AG09309 (cell line): ENCODE measurements around the gene LINS1.

Experiments used
- DNase-seq: peaks from one replicate; pipeline ENCODE4 v3.0.0-alpha.2; 2010; ENCODE audit warnings: low read depth
- H3K4me3 ChIP-seq: 2 replicates; pipeline ENCODE4 v1.5.1; 2011; ENCODE audit warnings: mild to moderate bottlenecking, low read depth, low read length, moderate library complexity; ENCODE audit not compliant: control insufficient read depth
- CTCF ChIP-seq: IDR thresholded peaks from 2 replicates; pipeline ENCODE4 v1.5.1; 2011; ENCODE audit warnings: mild to moderate bottlenecking, low read depth, low read length, inconsistent platforms; ENCODE audit not compliant: insufficient read depth, control insufficient read depth; ENCODE audit errors: missing control alignments

LINS1 gene

DNA sequence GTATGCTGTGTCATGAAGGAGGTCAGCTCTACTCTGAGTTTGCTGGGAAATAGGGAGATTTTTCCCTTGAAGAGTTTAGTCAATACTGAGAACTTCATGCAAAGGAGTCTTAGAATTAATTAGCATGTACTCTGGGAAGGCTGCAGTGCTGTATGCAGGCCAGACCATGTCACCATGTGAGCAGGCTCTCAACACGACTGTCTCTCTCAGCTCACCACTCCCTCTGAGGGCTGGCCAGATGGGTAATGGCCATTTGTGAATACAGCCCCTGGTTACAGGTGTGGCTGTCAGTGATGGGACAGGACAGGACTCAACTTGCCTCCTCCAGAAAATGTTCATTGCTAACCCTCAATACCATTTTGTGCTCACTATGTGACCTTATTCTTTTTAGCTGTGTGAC, 68.1 kb downstream of the LINS1 start:
- H3K4me3 ChIP-seq, result no peak overlapping the region
- no peak for TF ChIP-seq CTCF
- no peak for DNase-seq

DNA sequence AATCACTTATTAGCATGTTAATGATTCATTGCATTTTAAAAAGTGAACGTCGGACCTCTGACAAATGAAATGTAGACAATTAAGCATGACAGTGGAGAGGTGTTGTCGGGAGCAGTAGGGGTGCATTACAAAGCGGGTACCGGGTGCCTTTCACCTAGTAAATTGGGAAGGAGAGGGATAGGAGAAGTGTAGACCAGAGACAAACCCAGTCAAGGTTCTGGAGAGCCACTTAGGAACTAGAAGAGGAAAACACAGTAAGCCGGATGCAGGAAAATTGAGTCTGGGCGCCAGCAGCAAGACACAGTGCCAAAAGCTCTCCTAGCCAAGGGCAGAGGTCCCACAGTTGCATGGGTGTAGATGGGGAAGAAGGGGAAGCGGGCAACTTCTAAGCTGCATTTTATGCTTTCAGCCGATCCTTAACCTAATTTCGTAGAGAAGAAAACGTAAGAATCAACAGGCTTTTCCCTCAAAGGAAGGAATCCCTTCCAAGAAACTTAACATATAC, 70.1 kb downstream of the LINS1 start:
- no peak overlapping the region for H3K4me3 ChIP-seq
- TF ChIP-seq CTCF, result no peak
- no peak for DNase-seq

- DNase-seq, result no peak
- no peak for TF ChIP-seq CTCF
Measured at GRCh38 chr15:100531204-100531603, 70.8 kb downstream of the LINS1 start.

GRCh38 chr15:100529556-100529955, 72.4 kb downstream of the LINS1 start:
- DNase-seq, result no peak
- no peak for TF ChIP-seq CTCF

More at GRCh38 chr15:100531204-100531603, 70.8 kb downstream of the LINS1 start:
- H3K4me3 ChIP-seq, result no peak overlapping the region

DNA sequence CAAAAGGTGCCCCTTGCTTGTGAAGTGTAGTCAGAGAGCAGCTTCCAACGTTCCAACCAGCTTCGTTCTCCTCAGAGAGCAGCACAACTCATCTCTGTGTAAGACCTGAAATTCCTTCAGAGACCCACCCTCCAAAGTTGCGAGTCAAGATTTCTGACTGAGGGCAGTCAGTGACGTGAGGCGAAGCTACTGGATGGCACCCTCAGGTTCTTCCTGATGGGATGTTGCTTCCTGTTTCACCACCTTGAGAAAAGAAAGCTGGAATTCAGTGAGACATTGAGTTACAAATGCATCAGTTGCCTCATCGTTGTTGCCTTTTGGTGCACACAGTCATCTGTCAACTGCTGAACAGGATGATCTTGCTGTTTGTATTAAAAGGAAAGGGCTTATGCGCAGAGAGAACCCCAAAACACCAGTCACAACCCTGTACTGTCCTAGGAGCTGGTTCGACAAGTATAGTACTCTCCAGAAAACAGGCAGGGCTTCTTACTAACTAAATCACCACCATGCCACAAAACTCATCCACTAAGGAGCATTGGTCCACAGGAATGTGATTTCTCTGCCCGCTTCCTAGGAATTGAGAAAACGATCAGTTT, 73.1 kb downstream of the LINS1 start, which contains the start of gene CERS3:
Gene CERS3 (minus strand): TSS at position 118 of the 596 bp plus-strand sequence. CDS start 27,101 bp downstream, outside the sequence.
- H3K4me3 ChIP-seq, result no peak within 1 kb of the TSS
- TF ChIP-seq CTCF, result no peak
- no peak for DNase-seq

More at GRCh38 chr15:100529556-100529955, 72.4 kb downstream of the LINS1 start:
- H3K4me3 ChIP-seq, result no peak overlapping the region

GRCh38 chr15:100526027-100526481, 75.9 kb downstream of the LINS1 start:
- DNase-seq, result no peak
- TF ChIP-seq CTCF, result no peak
- no peak overlapping the region for H3K4me3 ChIP-seq
